Measurements from ENCODE around the gene SH2D3A. TPM values are rescaled to one million over a fixed set of nuclear protein-coding genes. Genes with fewer than 3 reads are reported as not detected.

Gene SH2D3A
- polyA plus RNA-seq, 1 donor (not counting 4 experiments of a cell fraction or from before 2014, with no cell fraction given): 24.9 TPM

GRCh38 chr19:6812612-6813011 is 45.4 kb upstream of the SH2D3A start:
- Histone ChIP-seq H3K27ac (ENCODE audit: control insufficient read depth, insufficient read depth, low read length) (no peak overlapping the region), H3K4me2 (ENCODE audit: control insufficient read depth, extremely low read depth, insufficient read depth, low read depth, low read length) (no peak overlapping the region), H3K4me1 (ENCODE audit: control insufficient read depth, extremely low read depth, insufficient read depth, low read length) (no peaks in the 10 kb centered on the region), H2AFZ (ENCODE audit: control insufficient read depth, low read length) (no peak overlapping the region), H4K20me1 (ENCODE audit: control insufficient read depth, extremely low read depth, insufficient read depth, low read length) (no peaks in the 10 kb centered on the region), H3K4me3 (ENCODE audit: control insufficient read depth in 2 of 3, extremely low read depth in 1 of 3, insufficient read depth in 2 of 3, low read depth in 1 of 3, low read length in 3 of 3) (no peak overlapping the region), H3K27me3 (ENCODE audit: control insufficient read depth, extremely low read depth, insufficient read depth, low read length) (no peaks in the 10 kb centered on the region), H3K9me3 (ENCODE audit: control insufficient read depth, low read depth, low read length) (no peaks in the 10 kb centered on the region), H3K79me2 (ENCODE audit: control insufficient read depth, insufficient read depth, low read length) (no peaks in the 10 kb centered on the region), H3K36me3 (ENCODE audit: control insufficient read depth in 2 of 2, extremely low read depth in 1 of 2, insufficient read depth in 2 of 2, low read length in 2 of 2) (no peaks in the 10 kb centered on the region), H3K9ac (ENCODE audit: control insufficient read depth, extremely low read depth, insufficient read depth, low read length) (no peak overlapping the region), H3K9me1 (ENCODE audit: control insufficient read depth, extremely low read depth, insufficient read depth, low read length) (no peaks in the 10 kb centered on the region)
- DNase-seq (ENCODE audit: low read depth, low spot score) (no peak), FAIRE-seq (no peak)
- dilution Hi-C loops (cut with MboI; ENCODE audit: extremely low pct_ligation_motif_present, low sequenced_read_pairs): no loop called here
- TF ChIP-seq CTCF (optimal IDR thresholded peaks at IDR 0.05 in 1 of 3, IDR thresholded peaks at IDR 0.05 in 1 of 3, conservative IDR thresholded peaks at IDR 0.05 in 1 of 3; ENCODE audit: extremely low read depth in 1 of 3, insufficient read depth in 2 of 3, low read length in 3 of 3) (no peak), EZH2 (IDR thresholded peaks at IDR 0.05; ENCODE audit: low read length) (no peak)

GRCh38 chr19:6811906-6812305 is 44.7 kb upstream of the SH2D3A start:
- H3K9ac ChIP-seq (ENCODE audit: control insufficient read depth, extremely low read depth, insufficient read depth, low read length): no peak overlapping the region
- H2AFZ ChIP-seq (ENCODE audit: control insufficient read depth, low read length): peak overlapping the region; percentile 51
- dilution Hi-C loops (cut with MboI; ENCODE audit: extremely low pct_ligation_motif_present, low sequenced_read_pairs): no loop called here
- TF ChIP-seq CTCF (optimal IDR thresholded peaks at IDR 0.05 in 1 of 3, IDR thresholded peaks at IDR 0.05 in 1 of 3, conservative IDR thresholded peaks at IDR 0.05 in 1 of 3; ENCODE audit: extremely low read depth in 1 of 3, insufficient read depth in 2 of 3, low read length in 3 of 3) (no peak), EZH2 (IDR thresholded peaks at IDR 0.05; ENCODE audit: low read length) (no peak)
- H3K27me3 ChIP-seq (ENCODE audit: control insufficient read depth, extremely low read depth, insufficient read depth, low read length): no peaks in the 10 kb centered on the region
- no peaks in the 10 kb centered on the region for H3K36me3 ChIP-seq (ENCODE audit: control insufficient read depth in 2 of 2, extremely low read depth in 1 of 2, insufficient read depth in 2 of 2, low read length in 2 of 2)
- no peak overlapping the region for H3K4me3 ChIP-seq (ENCODE audit: control insufficient read depth in 2 of 3, extremely low read depth in 1 of 3, insufficient read depth in 2 of 3, low read depth in 1 of 3, low read length in 3 of 3)
- no peak overlapping the region for H3K4me2 ChIP-seq (ENCODE audit: control insufficient read depth, extremely low read depth, insufficient read depth, low read depth, low read length)
- no peaks in the 10 kb centered on the region for H4K20me1 ChIP-seq (ENCODE audit: control insufficient read depth, extremely low read depth, insufficient read depth, low read length)
- no peaks in the 10 kb centered on the region for H3K4me1 ChIP-seq (ENCODE audit: control insufficient read depth, extremely low read depth, insufficient read depth, low read length)
- FAIRE-seq: peak; percentile 57
- no peaks in the 10 kb centered on the region for H3K9me3 ChIP-seq (ENCODE audit: control insufficient read depth, low read depth, low read length)
- no peaks in the 10 kb centered on the region for H3K9me1 ChIP-seq (ENCODE audit: control insufficient read depth, extremely low read depth, insufficient read depth, low read length)
- H3K79me2 ChIP-seq (ENCODE audit: control insufficient read depth, insufficient read depth, low read length): no peaks in the 10 kb centered on the region
- H3K27ac ChIP-seq (ENCODE audit: control insufficient read depth, insufficient read depth, low read length): no peak overlapping the region
- no peak for DNase-seq (ENCODE audit: low read depth, low spot score)
